K562 (cell line): Measurements from ENCODE around the gene KCNQ5. TPM values are rescaled to one million over a fixed set of nuclear protein-coding genes. Genes with fewer than 3 reads are reported as not detected.
A peak's percentile ranks its signal among the peaks of the same experiment; 100 is the strongest.

Source experiments
- MYBL2 ChIP-seq, 2 experiments: fragments of 450-650 bp in 1 of 2; sonication (generic) in 1 of 2; formaldehyde crosslinking in 1 of 2; IDR thresholded peaks; 2 replicates each; pipeline versions ENCODE4 v1.6.1 to v1.8.1; 2017 to 2022; ENCODE audit warnings: borderline replicate concordance in 1 of 2, inconsistent platforms in 1 of 2, low read depth in 1 of 2, mild to moderate bottlenecking in 1 of 2, missing genetic modification reagents in 1 of 2, moderate library complexity in 1 of 2
- ZNF77 ChIP-seq: fragments of 250-450 bp; sonication (Bioruptor Pico); IDR thresholded peaks from 2 replicates; pipeline ENCODE4 v1.5.0; 2020
- polyA plus RNA-seq, 8 experiments: library from polyadenylated mRNA; depleted of rRNA in 4 of 8; stranded (reverse) in 5 of 8; unstranded in 3 of 8; fragments of >200 nt; fragmentation: Nextera tagmentation in 2 of 8; fragmentation: Illumina TruSeq in 1 of 8; extraction: Ambion mirVana in 2 of 8; extraction: Trizol in 1 of 8; gene quantifications; 2 replicates each; pipeline versions ENCODE4 v1.2.1 to v1.2.3, GENCODE V29; 2011 to 2014; ENCODE audit warnings: inconsistent platforms in 1 of 8, missing spikeins in 1 of 8
- total RNA-seq, 7 experiments: library from RNA; depleted of rRNA in 6 of 7; stranded (reverse); fragments of >200 nt in 6 of 7; fragmentation: Illumina TruSeq in 2 of 7; extraction: Trizol in 2 of 7; gene quantifications; 2 replicates each; pipeline versions ENCODE4 v1.2.1 to v1.2.3, GENCODE V29; 2011 to 2021; ENCODE audit warnings: low replicate concordance in 1 of 7
- TF ChIP-seq, protein P1 (sequence below): fragments of 450-650 bp; IDR thresholded peaks from 2 replicates; pipeline ENCODE4 v1.6.1; 2016; ENCODE audit warnings: mild to moderate bottlenecking, moderate library complexity

Gene KCNQ5
- total and polyA plus RNA-seq, 9 of the 15 experiments (the other 6 are each of a cell fraction or from before 2014, with no cell fraction given): 0.31 to 5.9 (median 2.6) TPM

DNA sequence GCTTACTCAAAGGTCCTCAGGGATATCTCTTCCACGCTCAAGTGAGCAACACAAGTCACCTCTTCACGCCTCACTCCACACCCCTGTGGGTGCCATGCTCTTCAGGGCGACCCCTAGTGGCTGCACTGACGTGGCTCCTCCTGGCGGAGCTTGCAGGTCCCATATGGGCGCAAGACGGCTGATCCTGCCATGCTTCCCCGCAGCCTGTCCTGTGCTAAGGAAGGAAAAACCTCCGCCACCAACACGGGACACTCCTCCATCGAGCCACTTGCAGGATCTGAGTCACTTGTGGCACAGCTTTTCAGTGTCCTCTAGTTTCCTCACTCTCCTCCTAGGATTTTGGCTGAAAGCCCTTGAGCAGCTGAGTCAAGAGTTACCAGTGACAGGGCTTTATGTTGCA, 512.7 kb downstream of the KCNQ5 start (continued):
- TF ChIP-seq, protein P1, sequence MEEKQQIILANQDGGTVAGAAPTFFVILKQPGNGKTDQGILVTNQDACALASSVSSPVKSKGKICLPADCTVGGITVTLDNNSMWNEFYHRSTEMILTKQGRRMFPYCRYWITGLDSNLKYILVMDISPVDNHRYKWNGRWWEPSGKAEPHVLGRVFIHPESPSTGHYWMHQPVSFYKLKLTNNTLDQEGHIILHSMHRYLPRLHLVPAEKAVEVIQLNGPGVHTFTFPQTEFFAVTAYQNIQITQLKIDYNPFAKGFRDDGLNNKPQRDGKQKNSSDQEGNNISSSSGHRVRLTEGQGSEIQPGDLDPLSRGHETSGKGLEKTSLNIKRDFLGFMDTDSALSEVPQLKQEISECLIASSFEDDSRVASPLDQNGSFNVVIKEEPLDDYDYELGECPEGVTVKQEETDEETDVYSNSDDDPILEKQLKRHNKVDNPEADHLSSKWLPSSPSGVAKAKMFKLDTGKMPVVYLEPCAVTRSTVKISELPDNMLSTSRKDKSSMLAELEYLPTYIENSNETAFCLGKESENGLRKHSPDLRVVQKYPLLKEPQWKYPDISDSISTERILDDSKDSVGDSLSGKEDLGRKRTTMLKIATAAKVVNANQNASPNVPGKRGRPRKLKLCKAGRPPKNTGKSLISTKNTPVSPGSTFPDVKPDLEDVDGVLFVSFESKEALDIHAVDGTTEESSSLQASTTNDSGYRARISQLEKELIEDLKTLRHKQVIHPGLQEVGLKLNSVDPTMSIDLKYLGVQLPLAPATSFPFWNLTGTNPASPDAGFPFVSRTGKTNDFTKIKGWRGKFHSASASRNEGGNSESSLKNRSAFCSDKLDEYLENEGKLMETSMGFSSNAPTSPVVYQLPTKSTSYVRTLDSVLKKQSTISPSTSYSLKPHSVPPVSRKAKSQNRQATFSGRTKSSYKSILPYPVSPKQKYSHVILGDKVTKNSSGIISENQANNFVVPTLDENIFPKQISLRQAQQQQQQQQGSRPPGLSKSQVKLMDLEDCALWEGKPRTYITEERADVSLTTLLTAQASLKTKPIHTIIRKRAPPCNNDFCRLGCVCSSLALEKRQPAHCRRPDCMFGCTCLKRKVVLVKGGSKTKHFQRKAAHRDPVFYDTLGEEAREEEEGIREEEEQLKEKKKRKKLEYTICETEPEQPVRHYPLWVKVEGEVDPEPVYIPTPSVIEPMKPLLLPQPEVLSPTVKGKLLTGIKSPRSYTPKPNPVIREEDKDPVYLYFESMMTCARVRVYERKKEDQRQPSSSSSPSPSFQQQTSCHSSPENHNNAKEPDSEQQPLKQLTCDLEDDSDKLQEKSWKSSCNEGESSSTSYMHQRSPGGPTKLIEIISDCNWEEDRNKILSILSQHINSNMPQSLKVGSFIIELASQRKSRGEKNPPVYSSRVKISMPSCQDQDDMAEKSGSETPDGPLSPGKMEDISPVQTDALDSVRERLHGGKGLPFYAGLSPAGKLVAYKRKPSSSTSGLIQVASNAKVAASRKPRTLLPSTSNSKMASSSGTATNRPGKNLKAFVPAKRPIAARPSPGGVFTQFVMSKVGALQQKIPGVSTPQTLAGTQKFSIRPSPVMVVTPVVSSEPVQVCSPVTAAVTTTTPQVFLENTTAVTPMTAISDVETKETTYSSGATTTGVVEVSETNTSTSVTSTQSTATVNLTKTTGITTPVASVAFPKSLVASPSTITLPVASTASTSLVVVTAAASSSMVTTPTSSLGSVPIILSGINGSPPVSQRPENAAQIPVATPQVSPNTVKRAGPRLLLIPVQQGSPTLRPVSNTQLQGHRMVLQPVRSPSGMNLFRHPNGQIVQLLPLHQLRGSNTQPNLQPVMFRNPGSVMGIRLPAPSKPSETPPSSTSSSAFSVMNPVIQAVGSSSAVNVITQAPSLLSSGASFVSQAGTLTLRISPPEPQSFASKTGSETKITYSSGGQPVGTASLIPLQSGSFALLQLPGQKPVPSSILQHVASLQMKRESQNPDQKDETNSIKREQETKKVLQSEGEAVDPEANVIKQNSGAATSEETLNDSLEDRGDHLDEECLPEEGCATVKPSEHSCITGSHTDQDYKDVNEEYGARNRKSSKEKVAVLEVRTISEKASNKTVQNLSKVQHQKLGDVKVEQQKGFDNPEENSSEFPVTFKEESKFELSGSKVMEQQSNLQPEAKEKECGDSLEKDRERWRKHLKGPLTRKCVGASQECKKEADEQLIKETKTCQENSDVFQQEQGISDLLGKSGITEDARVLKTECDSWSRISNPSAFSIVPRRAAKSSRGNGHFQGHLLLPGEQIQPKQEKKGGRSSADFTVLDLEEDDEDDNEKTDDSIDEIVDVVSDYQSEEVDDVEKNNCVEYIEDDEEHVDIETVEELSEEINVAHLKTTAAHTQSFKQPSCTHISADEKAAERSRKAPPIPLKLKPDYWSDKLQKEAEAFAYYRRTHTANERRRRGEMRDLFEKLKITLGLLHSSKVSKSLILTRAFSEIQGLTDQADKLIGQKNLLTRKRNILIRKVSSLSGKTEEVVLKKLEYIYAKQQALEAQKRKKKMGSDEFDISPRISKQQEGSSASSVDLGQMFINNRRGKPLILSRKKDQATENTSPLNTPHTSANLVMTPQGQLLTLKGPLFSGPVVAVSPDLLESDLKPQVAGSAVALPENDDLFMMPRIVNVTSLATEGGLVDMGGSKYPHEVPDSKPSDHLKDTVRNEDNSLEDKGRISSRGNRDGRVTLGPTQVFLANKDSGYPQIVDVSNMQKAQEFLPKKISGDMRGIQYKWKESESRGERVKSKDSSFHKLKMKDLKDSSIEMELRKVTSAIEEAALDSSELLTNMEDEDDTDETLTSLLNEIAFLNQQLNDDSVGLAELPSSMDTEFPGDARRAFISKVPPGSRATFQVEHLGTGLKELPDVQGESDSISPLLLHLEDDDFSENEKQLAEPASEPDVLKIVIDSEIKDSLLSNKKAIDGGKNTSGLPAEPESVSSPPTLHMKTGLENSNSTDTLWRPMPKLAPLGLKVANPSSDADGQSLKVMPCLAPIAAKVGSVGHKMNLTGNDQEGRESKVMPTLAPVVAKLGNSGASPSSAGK: peak; percentile 58
- TF ChIP-seq ZNF77 (CRISPR knock-in tag) (no peak), MYBL2 (IDR thresholded peaks at IDR 0.05; ENCODE audit: low read depth) (no peak), MYBL2 (CRISPR knock-in tag; IDR thresholded peaks at IDR 0.05; ENCODE audit: borderline replicate concordance) (no peak)
